Left lung (tissue), 10 donors: Measurements from ENCODE around the gene DYRK1A. TPM values are rescaled to one million over a fixed set of nuclear protein-coding genes. Genes with fewer than 3 reads are reported as not detected.

Experiments used
- ATAC-seq: fragments of 200-7000 bp; cut with Tn5 transposase; one replicate; pipeline ENCODE4 v1.9.1; 2020; ENCODE audit warnings: moderate library complexity
- DNase-seq, 4 donors: peaks; one replicate each; pipeline ENCODE4 v3.0.0-alpha.2; 2013 to 2020
- H3K27ac ChIP-seq, 2 donors: fragments of 200-600 bp; sonication (generic) in 1 of 2; one replicate each; pipeline versions ENCODE4 v1.5.0 to v1.8.0; 2020 to 2021
- H3K27me3 ChIP-seq, 2 donors: fragments of 200-600 bp; sonication (generic) in 1 of 2; one replicate each; pipeline versions ENCODE4 v1.5.0 to v1.8.0; 2020 to 2021
- H3K36me3 ChIP-seq, 2 donors: fragments of 200-600 bp; sonication (generic) in 1 of 2; one replicate each; pipeline versions ENCODE4 v1.5.0 to v1.8.0; 2020 to 2021
- H3K4me1 ChIP-seq, 2 donors: fragments of 200-600 bp; one replicate each; pipeline ENCODE4 v1.8.0; 2021
- H3K4me3 ChIP-seq, 2 donors: fragments of 200-600 bp; sonication (generic) in 1 of 2; one replicate each; pipeline versions ENCODE4 v1.5.0 to v1.8.0; 2020 to 2021; ENCODE audit warnings: mild to moderate bottlenecking in 1 of 2
- H3K9me3 ChIP-seq, 2 donors: fragments of 200-600 bp; sonication (generic) in 1 of 2; one replicate each; pipeline versions ENCODE4 v1.5.0 to v1.8.0; 2020 to 2021
- intact Hi-C, 2 donors: fragments of 100-400 bp; cut with DNase I; formaldehyde crosslinking; loops; one replicate each; pipeline versions ENCODE4 v1.11.2 to v1.14.2; 2022
- polyA plus RNA-seq, 6 donors: library from polyadenylated mRNA; unstranded; fragments of 120-200 nt; gene quantifications; one replicate each; pipeline ENCODE4 v1.2.1, GENCODE V29; 2013; ENCODE audit not compliant: insufficient read length in 6 of 6
- total RNA-seq, 2 donors: library from RNA; stranded (reverse); fragmentation: NEBNext Ultra II Directional; extraction: Animal tissue kit (Norgen Biotek cat#: 25700); gene quantifications; one replicate each; pipeline ENCODE4 v1.2.1, GENCODE V29; 2021
- TF ChIP-seq, protein P1 (sequence below), 2 donors: fragments of 200-600 bp; sonication (generic) in 1 of 2; IDR thresholded peaks; one replicate each; pipeline versions ENCODE4 v1.5.0 to v1.8.0; 2021; ENCODE audit warnings: antibody characterized with exemption in 2 of 2
- donor health status: DM: no; HTN: yes; CAD: no.
- donor health status: DM: no; HTN: no; CAD: no.

DYRK1A gene
- total and polyA plus RNA-seq, 8 donors: 57.0 to 69.9 (median 65.8) TPM

DNA sequence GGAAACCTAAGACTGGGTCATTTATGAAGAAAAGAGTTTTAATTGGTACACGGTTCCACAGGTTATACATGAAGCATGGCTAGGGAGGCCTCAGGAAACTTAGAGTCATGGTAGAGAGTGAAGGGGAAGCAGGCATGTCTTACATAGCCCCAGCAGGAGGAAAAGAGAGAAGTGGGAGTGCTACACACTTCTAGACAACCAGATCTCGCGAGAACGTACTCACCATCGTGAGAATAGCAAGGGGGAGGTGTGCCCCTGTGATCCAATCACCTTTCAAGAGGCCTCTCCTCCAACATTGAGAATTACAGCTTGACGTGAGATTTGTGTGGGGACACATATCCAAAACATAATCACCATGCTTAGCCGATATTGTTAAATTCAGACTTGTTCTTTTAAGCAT lies 62.8 kb downstream of the DYRK1A start:
- DNase-seq (no peak), ATAC-seq (no peak)
- H3K9me3 ChIP-seq: no peaks in the 10 kb centered on the region
- intact Hi-C loops: no loop called here
- H3K27ac ChIP-seq: no peak overlapping the region
- no peak overlapping the region for H3K4me3 ChIP-seq
- TF ChIP-seq, protein P1, sequence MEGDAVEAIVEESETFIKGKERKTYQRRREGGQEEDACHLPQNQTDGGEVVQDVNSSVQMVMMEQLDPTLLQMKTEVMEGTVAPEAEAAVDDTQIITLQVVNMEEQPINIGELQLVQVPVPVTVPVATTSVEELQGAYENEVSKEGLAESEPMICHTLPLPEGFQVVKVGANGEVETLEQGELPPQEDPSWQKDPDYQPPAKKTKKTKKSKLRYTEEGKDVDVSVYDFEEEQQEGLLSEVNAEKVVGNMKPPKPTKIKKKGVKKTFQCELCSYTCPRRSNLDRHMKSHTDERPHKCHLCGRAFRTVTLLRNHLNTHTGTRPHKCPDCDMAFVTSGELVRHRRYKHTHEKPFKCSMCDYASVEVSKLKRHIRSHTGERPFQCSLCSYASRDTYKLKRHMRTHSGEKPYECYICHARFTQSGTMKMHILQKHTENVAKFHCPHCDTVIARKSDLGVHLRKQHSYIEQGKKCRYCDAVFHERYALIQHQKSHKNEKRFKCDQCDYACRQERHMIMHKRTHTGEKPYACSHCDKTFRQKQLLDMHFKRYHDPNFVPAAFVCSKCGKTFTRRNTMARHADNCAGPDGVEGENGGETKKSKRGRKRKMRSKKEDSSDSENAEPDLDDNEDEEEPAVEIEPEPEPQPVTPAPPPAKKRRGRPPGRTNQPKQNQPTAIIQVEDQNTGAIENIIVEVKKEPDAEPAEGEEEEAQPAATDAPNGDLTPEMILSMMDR (IDR thresholded peaks at IDR 0.05): no peak
- no peaks in the 10 kb centered on the region for H3K27me3 ChIP-seq
- no peaks in the 10 kb centered on the region for H3K36me3 ChIP-seq
- peaks cover 3 to 20% of the 10 kb centered on the region in 2 donors for H3K4me1 ChIP-seq

DNA sequence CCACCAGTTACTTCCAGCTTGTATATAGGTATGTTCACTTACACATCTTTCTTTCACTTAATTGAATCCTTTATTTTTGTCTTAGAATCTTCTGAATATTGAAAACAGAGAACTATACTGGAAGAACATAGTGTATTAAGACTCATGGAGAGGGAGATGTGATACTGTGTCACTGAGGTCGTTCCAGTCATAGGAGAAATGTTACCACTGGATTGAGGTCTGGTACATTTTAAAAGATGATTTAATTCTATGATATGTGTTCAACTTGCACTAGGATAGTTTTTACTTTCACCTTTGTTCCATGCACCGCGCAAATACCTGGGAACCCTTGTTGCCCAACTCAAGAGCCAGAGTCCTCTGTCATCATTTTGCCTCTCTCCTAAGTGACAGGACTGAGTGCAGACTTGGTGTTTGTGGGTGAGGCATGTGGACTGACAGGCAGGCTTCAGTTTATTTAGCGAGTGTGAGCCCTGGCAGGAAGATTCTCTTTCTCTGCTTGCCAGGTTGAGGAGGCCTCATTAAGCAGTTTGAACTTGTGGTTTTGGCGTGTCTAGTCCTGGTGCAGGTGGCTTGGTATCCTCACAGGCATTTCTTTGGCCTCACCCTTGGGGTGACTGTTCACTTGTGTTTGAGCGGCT lies 63.7 kb downstream of the DYRK1A start:
- Histone ChIP-seq H3K27ac (no peak overlapping the region), H3K4me1 (peaks cover under 1 to 26% of the 10 kb centered on the region in 2 donors), H3K27me3 (no peaks in the 10 kb centered on the region), H3K4me3 (no peak overlapping the region), H3K36me3 (no peaks in the 10 kb centered on the region), H3K9me3 (no peaks in the 10 kb centered on the region)
- no peak for DNase-seq
- ATAC-seq: peak; percentile 63
- TF ChIP-seq, protein P1 (IDR thresholded peaks at IDR 0.05): no peak
- intact Hi-C loops: no loop called here

DNA sequence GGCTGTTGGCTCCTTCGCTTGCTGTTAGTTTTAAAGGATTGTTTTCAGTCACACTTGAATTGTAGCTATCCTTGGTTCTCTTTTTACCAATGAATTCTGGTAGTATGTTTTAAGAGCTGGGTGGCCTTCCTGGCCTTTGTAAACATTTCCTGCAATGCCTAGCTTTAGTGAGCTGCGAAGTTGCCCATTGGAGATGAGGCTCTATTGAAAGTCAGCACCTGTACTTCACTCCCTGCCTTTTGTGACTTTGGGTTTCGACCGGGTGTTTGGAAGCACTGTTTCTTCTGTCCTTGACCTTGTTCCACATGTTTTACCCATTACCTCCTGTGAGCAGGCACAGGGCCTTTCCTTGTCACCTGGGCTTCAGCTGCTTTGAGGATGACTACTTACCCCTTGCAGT lies 64.7 kb downstream of the DYRK1A start:
- ATAC-seq (no peak), DNase-seq (no peak)
- intact Hi-C loops: no loop called here
- Histone ChIP-seq H3K4me3 (no peak overlapping the region), H3K36me3 (no peaks in the 10 kb centered on the region), H3K27ac (no peak overlapping the region), H3K9me3 (no peaks in the 10 kb centered on the region), H3K27me3 (no peaks in the 10 kb centered on the region), H3K4me1 (peaks cover 7 to 30% of the 10 kb centered on the region in 2 donors)
- TF ChIP-seq, protein P1 (IDR thresholded peaks at IDR 0.05): no peak

DNA sequence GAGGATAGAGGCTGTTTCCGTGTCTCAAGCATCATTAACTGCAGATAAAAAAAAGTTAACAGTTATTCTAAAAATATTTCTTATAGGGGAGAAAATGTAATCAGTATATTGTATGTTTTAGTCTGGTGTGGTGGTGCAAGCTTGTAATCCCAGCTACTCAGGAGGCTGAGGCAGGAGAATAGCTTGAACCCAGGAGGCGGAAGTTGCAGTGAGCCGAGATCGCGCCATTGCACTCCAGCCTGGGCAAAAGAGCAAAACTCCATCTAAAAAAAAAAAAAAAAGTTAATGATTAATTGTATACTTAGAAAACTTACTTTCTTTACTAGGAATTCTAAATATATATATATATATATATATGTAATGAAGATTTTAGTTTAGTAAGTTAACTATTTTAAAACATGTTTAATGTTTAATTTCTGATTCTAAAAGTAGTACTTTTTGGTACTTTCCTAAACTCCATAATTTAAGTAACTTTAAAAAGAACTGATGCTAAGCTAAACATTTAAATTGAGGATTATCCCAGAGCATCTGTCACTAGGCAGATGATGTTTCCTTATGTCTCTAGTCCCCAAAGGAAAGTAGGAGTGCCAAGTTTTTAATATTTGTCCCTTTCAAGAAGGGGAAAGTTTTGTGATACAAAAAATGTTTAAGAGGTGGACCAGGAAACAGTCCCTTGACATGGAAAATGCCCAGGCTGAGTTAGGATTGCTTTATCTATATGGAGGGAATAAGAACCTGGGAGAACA lies 66.3 kb downstream of the DYRK1A start:
- DNase-seq (no peak), ATAC-seq (no peak)
- no peak overlapping the region for H3K27ac ChIP-seq

DNA sequence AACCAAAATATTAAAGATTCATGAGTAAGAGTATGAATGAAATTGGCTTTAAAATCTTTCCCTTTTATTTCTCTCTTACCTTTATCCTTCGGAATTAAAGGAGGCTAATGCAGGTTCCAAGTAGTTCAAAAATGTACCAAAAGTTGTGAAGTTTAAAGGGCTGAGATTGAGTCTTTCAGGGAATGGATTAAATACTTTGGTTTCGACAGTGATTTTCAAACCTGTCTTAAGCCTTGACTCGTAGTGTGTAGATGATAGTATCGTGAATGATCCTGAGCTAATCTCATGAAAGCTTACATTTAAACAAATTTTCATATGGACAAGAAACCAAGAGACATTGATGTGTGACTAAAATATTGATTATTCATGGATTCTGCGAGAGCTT lies 66.9 kb downstream of the DYRK1A start:
- no peaks in the 10 kb centered on the region for H3K27me3 ChIP-seq
- H3K4me1 ChIP-seq: peaks cover 7 to 52% of the 10 kb centered on the region in 2 donors
- no peak for DNase-seq
- H3K27ac ChIP-seq: no peak overlapping the region
- ATAC-seq: no peak
- H3K9me3 ChIP-seq: no peaks in the 10 kb centered on the region
- H3K4me3 ChIP-seq: no peak overlapping the region
- intact Hi-C loops: no loop called here
- H3K36me3 ChIP-seq: no peaks in the 10 kb centered on the region
- TF ChIP-seq, protein P1 (IDR thresholded peaks at IDR 0.05): no peak

More for the DNA sequence above, 66.3 kb downstream of the DYRK1A start:
- no peaks in the 10 kb centered on the region for H3K27me3 ChIP-seq
- no peak overlapping the region for H3K4me3 ChIP-seq
- peaks cover 7 to 47% of the 10 kb centered on the region in 2 donors for H3K4me1 ChIP-seq
- H3K36me3 ChIP-seq: no peaks in the 10 kb centered on the region
- H3K9me3 ChIP-seq: no peaks in the 10 kb centered on the region
- TF ChIP-seq, protein P1 (IDR thresholded peaks at IDR 0.05): no peak
- intact Hi-C loops: no loop called here
